ENCODE results near the gene PABPN1. TPM values are rescaled to one million over a fixed set of nuclear protein-coding genes. Genes with fewer than 3 reads are reported as not detected.

Gene PABPN1
- total RNA-seq, 2 experiments from 2014 or later = 167 to 314 TPM

- H3K4me1 ChIP-seq (ENCODE audit: insufficient read depth, low read length, poor library complexity, severe bottlenecking) = no peaks in the 10 kb centered on the region
- POLR2A ChIA-PET = no interaction called here
- H3K27ac ChIP-seq (ENCODE audit: low read depth, low read length, poor library complexity, severe bottlenecking) = no peak overlapping the region
- no peak overlapping the region for H3K4me3 ChIP-seq (ENCODE audit: low read depth, low read length, poor library complexity, severe bottlenecking)
- CTCF ChIA-PET (ENCODE audit: unreplicated experiment) = no interaction called here
- no peak overlapping the region for H3K4me2 ChIP-seq (ENCODE audit: low read length)
- H3K9me2 ChIP-seq (ENCODE audit: insufficient read depth, low read length) = no peaks in the 10 kb centered on the region
- no TSS peak for BruUV-seq (replicated peaks)
- no peaks in the 10 kb centered on the region for H4K20me1 ChIP-seq (ENCODE audit: insufficient read depth, low read length)
- TF ChIP-seq CTCF (conservative IDR thresholded peaks at IDR 0.05; ENCODE audit: low read length) = no peak
- TF ChIP-seq EZH2phosphoT487 (IDR thresholded peaks at IDR 0.05; ENCODE audit: borderline replicate concordance, low read depth, low read length) = no peak
- no peaks in the 10 kb centered on the region for H3K79me2 ChIP-seq (ENCODE audit: insufficient read depth, low read depth, low read length)
- no peaks in the 10 kb centered on the region for H3K36me3 ChIP-seq (ENCODE audit: insufficient read depth, low read length)
- H2AFZ ChIP-seq (ENCODE audit: low read length) = no peak overlapping the region
- DNase-seq (ENCODE audit: low spot score) = no peak
- H3K9me3 ChIP-seq (ENCODE audit: low read length) = no peaks in the 10 kb centered on the region
- intact Hi-C loops (cut with micrococcal nuclease; ENCODE audit: unreplicated experiment) = no loop called here
Measured at GRCh38 chr14:23345987-23346692, 24.9 kb downstream of the PABPN1 start.

DNA sequence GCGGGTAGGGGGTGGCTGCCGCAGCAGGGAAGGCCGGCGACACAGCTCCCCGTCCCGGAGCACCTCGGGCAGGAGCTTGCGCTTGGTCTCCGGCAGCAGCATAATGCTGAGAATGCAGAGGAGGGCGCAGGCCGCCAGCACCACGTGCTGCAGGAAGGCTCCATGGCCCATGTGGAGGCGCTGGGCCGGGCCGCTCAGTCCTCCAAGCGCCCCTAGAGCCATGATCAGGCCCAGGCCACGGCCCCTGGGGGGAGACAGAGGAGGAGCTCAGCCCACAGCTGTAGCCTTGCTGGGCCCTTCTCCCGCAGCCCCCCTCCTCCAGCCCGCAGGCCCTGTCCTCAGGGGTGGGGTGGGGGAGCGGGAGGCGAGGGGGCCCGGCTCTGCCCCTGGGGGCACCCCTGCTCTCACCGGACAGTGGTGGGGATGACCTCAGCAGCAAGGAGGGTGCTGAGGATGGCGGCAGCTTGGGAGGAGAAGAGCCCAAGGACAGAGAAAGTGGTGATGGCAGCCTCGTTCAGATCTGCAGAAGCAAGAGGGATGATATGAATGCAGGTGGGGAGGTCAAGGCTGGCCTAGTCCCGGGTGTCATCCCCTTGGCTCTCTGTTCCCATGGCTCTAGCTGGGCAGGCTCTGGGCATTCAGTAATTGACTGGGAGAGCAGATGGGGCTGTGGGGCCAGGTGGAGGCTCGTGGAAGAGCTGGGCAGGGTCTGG is 25.6 kb downstream of the PABPN1 start:
- H3K4me2 ChIP-seq (ENCODE audit: low read length) = no peak overlapping the region
- H3K4me1 ChIP-seq (ENCODE audit: insufficient read depth, low read length, poor library complexity, severe bottlenecking) = no peaks in the 10 kb centered on the region
- POLR2A ChIA-PET = no interaction called here
- no peak overlapping the region for H2AFZ ChIP-seq (ENCODE audit: low read length)
- no peak for DNase-seq (ENCODE audit: low spot score)
- H3K9me3 ChIP-seq (ENCODE audit: low read length) = no peaks in the 10 kb centered on the region
- H3K9me2 ChIP-seq (ENCODE audit: insufficient read depth, low read length) = no peaks in the 10 kb centered on the region
- no TSS peak for BruUV-seq (replicated peaks)
- no peak overlapping the region for H3K27ac ChIP-seq (ENCODE audit: low read depth, low read length, poor library complexity, severe bottlenecking)
- no peaks in the 10 kb centered on the region for H3K36me3 ChIP-seq (ENCODE audit: insufficient read depth, low read length)
- CTCF ChIA-PET (ENCODE audit: unreplicated experiment) = no interaction called here
- H3K4me3 ChIP-seq (ENCODE audit: low read depth, low read length, poor library complexity, severe bottlenecking) = no peak overlapping the region
- TF ChIP-seq EZH2phosphoT487 (IDR thresholded peaks at IDR 0.05; ENCODE audit: borderline replicate concordance, low read depth, low read length) (no peak), CTCF (conservative IDR thresholded peaks at IDR 0.05; ENCODE audit: low read length) (no peak)
- intact Hi-C loops (cut with micrococcal nuclease; ENCODE audit: unreplicated experiment) = no loop called here
- H3K79me2 ChIP-seq (ENCODE audit: insufficient read depth, low read depth, low read length) = no peaks in the 10 kb centered on the region
- H4K20me1 ChIP-seq (ENCODE audit: insufficient read depth, low read length) = no peaks in the 10 kb centered on the region
